CD4-positive, alpha-beta T cell treated with Interleukin-4 for 4 hours (primary cell): ENCODE results near the gene PDK3.

ENCODE experiments used
- DNase-seq: peaks from one replicate; pipeline ENCODE4 v3.0.0-alpha.2; 2020

The PDK3 gene

DNA sequence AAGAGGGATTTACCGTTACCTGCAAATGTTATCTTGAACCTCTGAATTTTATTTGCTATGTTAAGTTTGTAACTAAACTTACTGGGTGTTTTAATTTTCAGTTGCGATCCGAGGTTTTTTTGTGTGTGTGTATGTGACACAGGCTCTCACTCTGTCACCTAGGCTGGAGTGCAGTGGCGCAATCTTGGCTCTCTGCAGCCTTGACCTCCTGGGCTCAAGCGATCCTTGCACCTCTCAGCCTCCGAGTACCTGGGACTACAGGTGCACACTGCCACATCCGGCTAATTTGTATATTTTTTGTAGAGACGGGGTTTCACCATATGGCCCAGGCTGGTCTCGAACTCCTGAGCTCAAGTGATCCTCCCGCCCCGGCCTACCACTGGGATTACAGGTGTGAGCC, 18.5 kb downstream of the PDK3 start:
- DNase-seq: no peak

DNA sequence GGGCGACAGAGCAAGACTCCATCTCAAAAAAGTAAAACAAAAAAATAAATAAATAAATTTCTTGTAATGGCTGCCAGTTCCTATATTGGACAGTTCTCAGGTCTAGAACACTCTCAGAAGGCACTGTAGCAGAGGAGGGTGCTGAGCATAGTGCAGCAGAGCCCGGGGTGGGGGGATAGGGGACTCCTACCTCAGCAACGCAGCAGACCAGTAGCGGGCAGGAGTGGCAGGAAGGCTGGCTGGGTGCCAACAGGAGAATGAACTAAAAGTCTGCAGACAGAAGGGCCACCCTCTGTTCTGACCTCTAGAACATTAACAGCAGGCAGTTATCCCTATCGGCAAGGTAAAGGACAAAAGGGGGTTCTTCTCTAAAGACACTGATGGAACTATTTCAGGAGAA, 20.2 kb downstream of the PDK3 start:
- DNase-seq: no peak

DNA sequence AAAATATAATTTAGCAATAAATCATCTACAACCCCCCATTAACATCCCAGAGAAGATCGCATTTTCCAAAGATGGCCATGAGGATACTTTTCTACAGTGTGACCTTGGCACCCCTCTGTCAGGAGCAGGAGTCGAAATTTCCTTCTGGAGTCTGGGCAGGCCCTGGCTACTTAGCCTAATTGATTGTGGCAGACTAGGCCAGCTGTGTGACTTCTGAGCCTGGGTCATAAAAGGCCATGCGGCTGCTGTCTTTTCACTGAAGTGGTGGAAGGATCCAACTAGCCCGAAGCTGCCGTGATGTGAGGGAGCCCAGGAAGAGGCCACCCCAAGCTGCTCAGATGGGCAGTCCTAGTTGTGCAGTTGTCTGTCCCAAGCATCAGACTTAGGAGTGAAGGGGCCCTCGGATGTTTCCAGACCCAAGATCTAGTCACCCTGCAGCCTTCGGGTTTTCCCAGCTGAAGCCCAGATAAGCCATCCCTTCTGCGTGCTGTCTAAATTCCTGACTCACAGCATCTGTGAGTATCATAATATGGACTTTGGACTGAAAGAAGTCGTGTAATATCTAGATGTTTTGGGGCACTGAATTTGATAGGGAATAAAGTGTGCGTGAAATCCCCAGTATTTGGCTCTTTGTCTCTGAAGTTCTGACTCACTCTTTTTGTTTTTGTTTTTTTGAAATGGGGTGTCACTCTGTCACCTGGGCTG, 21.0 kb downstream of the PDK3 start:
- DNase-seq: no peak

DNA sequence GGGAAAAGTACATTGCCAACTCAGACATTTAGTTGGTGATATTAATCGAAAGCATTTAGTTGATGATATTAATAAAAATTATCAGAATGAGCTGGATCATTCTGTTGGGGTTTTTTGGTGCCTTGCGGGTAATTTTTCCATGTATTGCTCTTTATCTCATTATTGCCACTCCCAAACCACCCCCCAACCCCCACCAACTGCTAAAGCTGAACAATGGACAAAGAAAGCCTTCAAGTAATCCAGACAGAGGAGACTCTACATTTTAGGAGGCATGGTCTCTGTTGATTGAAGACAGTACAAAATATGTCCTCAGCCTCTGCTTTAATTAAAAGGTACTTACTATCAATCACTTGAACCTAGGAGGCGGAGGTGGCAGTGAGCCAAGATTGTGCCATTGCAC, 22.5 kb downstream of the PDK3 start:
- DNase-seq: no peak

DNA sequence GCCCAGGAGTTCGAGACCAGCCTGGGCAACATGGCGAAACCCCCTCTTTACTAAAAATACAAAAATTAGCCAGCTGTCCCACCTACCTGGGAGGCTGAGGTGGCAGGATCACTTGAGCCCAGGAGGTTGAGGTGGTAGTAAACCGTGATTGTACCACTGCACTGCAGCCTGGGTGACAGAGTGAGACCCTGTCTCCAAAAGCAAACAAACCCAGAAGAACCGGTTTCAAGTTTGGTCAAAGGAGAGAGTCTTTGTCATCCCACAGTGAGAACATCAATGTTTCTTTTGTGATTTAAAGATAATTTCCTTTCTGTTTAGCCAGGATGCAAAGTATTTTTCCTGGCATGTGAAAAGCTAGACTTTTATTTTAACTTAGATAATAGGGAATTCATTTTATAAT, 26.7 kb downstream of the PDK3 start:
- no peak for DNase-seq

DNA sequence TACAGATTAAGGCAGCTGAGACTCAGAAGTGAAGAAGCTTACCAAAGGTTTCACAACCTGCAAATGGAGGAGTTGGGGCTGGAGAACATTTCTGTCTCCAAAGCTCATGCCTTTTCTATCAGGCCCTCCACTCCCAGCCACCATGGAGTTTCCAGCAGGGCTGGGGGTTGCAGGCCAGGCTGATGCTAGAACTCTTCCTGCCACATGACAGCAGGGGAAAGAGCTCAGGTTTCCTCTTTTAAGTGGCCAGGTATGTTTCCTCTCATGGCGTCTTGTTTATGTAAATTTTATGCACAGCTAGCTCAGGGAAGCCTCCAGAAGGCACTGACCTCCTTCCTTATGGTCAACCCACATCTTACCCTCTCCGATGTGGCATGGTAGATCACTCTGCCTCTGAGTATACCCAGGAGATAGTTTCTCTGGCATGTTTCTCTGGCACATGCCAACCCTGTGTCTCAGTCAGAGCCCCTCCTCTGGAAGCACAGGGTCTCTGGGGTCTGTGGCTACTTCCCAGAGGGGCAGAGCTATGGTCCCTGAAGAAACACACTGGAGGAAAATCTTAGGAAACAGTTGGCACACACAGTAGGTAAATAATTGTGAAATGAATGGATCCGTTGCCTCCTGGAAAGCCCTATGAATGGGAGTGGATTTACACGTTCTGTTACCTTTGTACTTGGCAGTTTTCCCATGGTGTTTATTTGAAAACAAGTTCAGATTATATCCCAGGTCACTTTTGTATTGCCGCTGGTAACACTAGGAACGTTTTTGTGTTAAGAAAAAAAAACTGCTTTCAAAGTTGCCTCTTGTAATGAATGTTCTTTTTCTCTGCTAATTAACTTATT, 28.9 kb downstream of the PDK3 start:
- DNase-seq: no peak

DNA sequence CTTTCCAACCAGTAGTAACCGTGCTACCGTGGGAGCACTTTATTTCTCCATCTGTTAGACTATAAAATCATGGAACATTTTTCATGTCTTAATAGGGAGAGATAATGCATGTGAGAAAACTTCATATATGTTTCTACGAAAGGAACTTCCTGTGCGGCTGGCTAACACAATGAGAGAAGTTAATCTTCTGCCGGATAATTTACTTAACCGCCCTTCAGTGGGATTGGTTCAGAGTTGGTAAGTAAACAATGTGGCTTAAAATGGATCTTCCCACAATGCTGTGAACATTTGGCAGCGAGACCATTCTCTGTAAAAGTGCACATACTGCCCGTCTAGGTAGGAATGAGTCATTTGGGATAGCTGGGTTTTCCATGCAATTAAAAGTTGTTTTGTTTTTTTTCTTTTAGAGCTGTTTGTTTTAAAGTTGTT, 29.6 kb downstream of the PDK3 start:
- no peak for DNase-seq

DNA sequence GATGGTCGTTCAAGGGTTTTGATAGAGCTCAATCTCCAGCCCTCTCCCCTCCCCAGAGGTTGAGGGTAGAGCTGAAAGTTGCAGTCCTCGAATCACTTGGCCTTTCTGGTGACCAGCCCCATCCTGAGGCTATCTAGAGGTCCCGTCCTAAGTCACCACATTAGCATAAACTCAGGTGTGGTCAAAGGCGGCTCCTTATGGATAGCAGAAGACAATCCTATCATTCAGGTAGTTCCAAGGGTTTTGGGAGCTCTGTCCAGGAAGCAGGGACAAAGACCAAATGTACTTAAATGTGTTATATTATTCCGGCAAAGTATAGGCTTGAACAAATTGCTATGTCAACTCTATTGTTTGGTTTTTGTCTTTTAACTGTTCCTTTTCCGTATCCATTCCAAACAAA, 30.6 kb downstream of the PDK3 start:
- no peak for DNase-seq

DNA sequence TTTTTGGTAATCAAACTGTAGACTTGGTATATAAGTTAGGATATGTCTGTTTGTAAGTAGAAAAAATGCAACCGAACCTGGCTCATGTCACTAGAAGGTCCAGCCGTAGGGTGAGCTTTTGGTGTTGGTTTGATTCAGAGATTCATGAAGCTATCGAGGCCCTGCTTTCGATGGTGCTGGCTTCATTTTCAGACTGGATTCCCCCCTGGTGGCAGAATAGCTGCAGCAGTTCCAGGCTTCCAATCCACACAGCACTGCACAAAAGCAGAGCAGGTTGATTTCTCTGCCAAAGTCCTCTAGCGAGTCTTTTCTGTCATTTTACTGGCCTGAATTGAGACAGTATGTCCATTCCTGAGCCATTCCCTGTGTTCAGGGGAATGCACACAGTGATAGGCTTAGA, 33.1 kb downstream of the PDK3 start:
- peak; percentile 22 for DNase-seq

DNA sequence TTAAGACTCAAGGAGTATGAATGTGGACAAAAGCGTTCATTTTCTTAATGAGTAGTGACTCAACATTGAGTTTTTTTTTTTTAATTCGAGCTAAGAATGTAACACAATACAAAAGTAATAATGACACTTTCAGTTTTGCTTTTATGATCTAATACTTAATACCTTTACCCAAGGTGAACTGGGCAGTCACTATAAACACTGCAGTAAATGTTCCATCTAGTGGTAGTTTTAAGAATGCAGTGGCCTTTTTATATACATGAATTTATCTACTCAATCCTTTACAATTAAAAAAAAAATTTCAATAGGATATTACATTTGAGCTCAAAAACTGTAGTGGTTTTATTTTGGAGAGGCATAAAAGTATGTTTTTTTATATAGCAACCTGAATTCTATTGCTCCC, 33.9 kb downstream of the PDK3 start:
- peak; percentile 66 for DNase-seq

DNA sequence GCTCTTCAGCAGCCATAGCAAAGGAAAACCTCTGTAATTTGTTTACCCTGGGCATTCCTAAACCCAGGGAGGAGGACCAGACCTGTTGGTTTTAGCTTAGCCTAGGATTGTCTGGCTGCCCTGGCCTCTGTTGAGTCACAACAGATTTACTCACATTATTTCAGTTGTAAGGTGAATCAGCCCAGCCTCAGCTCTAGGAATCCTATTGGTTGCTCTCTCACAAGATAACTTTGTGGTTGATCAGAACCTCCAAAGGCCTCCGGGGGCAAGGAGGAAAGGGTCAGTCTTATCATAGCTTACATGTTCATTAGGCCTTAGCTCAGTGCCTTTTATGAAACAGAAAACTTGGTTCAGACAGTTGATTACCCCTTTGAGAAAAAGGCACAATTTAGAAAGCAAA, 41.0 kb downstream of the PDK3 start:
- DNase-seq: no peak

DNA sequence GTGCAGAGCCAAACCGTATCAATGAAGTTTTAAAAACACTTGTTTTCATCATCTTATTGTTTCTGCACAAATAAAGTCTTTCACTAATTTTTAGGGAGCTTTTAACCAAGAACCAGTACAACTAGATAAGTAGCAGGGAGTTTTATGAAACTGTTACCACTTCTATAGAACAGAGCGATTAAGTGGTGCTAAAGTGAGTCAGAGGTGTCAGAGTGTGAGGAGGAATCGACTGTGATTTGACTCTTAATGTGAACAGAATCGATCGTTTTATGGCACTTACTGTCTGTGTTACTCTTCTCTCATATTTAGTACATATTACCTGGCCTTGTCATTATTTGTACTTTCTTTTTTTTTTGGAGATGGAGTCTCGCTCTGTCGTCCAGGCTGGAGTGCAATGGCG, 43.3 kb downstream of the PDK3 start:
- no peak for DNase-seq

DNA sequence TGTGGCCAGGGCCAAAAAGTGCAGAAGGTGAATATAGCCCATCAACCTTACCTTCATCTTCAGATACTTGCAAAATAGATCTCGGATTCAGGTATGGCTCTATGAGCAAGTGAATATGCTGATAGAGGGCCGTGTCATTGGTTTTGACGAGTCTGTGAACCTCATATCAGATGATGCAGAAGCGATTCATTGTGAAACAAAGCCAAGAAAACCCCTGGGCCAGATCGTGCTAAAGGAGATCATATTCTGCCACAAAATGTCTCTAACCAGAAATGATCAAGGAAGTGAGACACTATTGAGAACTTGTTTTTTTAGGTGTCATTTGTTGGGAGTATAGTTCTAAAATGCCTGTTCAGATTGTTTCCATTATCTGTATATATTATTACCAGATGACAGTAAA, 48.3 kb downstream of the PDK3 start:
- no peak for DNase-seq

DNA sequence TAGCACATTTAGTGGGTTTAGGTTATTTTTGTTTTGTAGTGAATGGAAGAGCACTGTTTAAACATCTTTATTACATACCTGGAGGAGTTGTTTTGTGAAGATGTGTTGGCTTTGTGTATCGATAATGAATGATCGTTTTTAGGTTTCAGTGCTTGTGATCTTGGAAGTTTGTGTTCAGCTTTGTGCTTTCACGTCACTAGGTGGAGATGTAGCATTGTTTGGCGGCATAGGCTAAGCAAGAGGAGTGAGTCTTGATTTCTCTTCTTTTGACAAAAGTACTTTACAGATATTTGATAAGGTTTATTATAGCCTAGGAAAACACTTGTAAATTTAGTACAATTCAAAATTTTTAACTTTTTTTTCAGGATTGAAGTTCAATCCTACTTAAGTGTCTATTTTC, 50.4 kb downstream of the PDK3 start:
- no peak for DNase-seq

DNA sequence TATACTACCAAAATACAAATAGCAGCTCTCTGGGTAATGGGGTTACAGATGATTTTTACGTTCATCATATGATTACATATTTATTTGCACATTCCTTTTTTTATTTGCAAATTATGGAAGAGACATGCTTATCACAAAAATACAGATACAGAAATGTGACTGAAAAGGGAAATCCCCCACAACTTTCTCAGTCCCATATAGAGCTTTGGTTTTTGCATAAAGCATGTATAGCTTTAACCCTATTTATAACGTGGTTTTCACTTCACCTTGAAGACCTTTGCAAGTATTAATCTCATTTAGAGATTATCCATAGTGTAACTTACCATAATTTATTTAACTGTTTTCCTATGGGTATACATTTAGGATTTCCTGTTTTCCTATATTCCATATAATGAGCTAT, 55.4 kb downstream of the PDK3 start:
- DNase-seq: no peak

DNA sequence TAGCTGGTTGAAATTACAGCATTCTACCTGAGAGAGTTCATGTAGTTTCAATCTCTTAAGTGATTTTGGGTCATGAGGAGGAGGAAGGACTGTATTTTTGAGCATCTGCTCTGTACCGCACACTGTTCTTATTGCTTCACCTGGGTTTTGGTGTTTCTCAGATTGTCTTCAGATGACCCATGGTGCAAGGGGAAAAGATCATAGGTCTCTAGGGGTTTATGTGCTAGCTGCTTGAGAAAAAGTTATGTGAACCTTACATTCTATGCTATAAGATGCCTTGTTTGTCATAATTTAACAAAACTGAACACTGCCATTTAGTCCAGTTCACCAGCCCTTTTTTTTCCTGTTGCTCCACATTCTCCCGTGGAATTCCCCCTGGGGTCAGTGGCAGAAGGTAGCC, 60.4 kb downstream of the PDK3 start:
- no peak for DNase-seq

DNA sequence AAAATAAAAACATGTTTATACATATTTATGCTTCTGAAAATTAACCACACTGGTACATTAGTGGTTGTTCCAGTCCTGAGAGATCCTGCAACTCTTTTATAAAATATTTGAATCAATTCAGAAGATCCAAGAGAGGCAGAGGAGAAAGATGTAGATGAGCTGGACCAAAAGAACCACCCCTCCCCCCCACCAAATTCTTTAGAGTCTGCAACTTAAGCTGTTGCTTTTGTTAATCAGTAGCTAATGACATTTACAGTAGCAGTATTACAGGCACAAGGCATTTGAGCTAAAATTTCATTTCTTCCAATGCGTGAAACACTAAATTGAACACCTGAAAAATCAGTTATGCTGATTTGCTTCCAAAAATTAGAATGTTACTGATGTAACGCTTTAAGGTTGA, 61.5 kb downstream of the PDK3 start:
- no peak for DNase-seq

DNA sequence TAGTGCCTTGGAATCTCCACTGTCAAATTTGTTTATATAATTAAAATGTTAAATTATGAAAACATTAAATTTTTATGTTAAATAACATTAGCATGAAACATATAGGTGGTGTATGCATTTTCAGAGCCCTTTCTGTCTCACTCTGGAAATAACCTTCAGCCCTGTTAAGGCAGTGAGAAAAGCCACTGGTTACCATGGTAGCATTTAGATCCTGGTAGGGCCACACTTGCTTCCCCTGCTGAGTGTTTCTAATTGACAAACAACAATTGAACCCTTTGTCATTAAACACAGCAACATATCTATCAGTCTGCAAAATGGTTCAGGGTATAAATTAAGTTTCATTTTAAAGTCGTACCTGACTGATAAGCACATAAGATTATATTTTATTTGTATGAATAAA, 63.5 kb downstream of the PDK3 start:
- DNase-seq: no peak

DNA sequence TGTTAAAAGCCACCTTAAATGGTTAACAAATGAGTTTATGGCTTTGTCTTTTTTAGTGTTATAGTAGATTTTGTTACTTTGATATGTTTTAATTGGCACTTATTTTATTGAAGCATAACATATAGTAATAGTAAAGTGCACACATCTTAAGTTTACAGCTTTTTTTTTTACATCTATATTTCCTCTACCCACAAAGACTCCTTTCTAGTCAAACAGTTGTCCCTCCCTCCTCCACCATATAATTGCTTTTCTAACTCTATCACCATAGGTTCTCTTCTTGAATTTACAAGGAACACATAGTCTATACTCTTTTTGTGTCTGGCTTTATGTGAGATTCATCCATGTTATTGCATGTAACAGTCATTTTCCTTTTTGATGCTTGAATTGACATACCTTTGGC, 71.5 kb downstream of the PDK3 start:
- no peak for DNase-seq

DNA sequence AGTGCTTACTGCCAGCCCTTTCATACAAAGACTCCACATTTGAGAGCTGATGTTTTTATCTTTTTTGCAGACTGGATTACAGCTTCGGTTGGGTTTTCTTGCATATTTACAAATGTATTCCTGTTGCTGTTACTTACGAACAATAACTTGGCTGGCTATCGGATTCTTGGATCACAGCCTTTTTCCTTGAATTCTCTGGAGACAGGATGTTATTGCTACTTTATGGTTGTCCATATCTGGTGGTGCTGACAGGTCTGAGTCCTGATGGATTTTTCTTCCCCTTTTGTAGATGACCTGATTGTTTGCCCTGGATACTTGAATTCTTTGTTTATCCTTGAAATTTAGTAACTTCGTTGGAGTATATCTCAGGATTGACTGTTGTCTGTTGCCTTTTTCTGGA, 77.7 kb downstream of the PDK3 start:
- no peak for DNase-seq

DNA sequence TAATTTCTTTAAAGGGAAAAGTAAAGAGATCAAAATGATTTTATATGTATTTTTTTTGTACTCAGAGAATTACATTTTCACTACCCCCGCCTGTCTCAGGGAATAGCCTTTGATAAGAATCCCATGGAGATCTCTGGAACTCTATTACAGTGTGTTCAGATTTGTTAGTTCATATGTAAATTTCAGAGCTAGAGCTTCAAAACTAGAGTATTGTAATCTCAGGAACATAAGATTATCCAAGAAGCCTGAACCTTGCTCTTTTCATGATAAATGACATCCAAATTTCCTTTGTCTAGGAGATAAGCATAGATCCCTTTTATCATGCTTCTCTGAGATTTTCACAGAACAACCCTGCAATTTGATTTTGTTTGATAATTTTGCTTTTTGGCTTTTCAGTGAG, 82.9 kb downstream of the PDK3 start:
- DNase-seq: no peak

DNA sequence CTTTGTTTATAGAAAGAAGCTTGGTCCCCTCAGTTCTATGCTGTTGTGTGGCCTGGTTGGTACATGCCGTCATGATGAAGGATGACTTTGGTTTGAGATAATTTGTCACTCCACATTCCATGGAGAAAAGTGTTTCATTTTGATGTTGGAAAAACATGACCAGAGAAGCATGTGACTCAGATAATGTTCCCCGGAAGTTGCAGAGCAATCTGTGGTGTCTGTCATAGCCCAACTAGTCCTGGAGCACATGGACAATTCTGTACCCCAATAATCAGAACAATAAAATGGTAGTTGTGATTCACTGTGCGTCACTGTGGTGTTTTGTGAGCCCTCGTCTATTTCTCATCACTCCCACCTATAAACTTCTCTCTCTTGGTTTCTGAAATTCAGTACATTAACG, 85.1 kb downstream of the PDK3 start:
- no peak for DNase-seq

DNA sequence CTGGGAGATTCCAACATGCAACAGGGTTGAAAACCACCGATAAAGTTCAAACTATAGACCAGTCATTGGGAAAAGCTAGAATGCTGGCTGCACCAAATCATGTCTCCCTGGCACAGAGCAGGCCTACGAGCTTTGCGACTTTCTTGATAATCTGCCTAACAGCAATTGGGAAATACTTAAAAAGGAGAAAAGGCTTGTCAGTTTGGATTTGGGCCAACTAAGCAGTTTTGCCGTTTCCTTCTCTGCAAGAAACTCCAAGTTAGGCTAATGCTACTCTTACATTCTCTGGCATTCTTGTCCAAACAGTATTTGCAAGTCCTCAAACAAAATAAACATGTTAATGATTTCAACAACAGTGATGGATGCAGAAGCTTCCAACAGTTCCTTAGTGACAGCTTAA, 87.9 kb downstream of the PDK3 start:
- no peak for DNase-seq

DNA sequence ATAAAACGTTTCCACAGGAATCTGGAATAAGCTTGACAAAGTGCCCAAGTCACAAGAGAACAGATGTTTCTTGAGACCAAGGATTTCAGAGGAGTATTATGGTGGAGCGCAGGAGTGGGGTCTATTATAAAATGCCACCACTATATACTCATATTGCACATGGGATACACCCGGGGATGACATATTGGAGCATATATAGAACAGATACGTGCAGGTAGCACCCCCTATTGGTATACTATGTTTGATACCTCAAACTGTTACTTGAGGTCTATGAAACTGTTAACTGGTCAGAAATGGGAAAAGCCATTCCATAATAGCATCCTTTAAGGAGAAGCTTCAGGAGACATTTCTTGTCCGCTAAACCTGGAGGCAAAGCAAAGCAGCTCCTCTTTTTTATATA, 96.0 kb downstream of the PDK3 start:
- DNase-seq: no peak
